Smooth muscle cell (in vitro differentiated cells): Measurements from ENCODE around the gene SPEM1. TPM values are rescaled to one million over a fixed set of nuclear protein-coding genes. Genes with fewer than 3 reads are reported as not detected.

Experiments
- polyA plus RNA-seq: library from polyadenylated mRNA; unstranded; fragments of >200 nt; fragmentation: Nextera tagmentation; extraction: Ambion mirVana; gene quantifications from 2 replicates; pipeline ENCODE4 v1.2.1, GENCODE V29; 2016
- total RNA-seq: library from RNA; depleted of rRNA; stranded (reverse); fragments of >200 nt; gene quantifications from 2 replicates; pipeline ENCODE4 v1.2.3, GENCODE V29; 2014

SPEM1 gene
- total and polyA plus RNA-seq, 2 experiments from 2014 or later, result not detected

Other genes starting within 250 kb of the SPEM1 start
Only the 30 nearest of the 39 such genes appear.
- gene GABARAP, start 177.9 kb upstream of the SPEM1 start, total RNA-seq, result 305 and 363 TPM in 2 replicates
- 725 and 735 TPM in 2 replicates for gene GABARAP, start 177.9 kb upstream of the SPEM1 start, polyA plus RNA-seq
- gene CTDNEP1, start 168.6 kb upstream of the SPEM1 start, total RNA-seq, result 46.3 and 57.5 TPM in 2 replicates
- 88.4 and 96.2 TPM in 2 replicates for gene CTDNEP1, start 168.6 kb upstream of the SPEM1 start, polyA plus RNA-seq
- gene ELP5, start 168.1 kb upstream of the SPEM1 start, total RNA-seq, result 17.3 and 18.7 TPM in 2 replicates
- 41.3 and 42.4 TPM in 2 replicates for gene ELP5, start 168.1 kb upstream of the SPEM1 start, polyA plus RNA-seq
- 26.7 and 33.7 TPM in 2 replicates for gene CLDN7, start 157.8 kb upstream of the SPEM1 start, total RNA-seq
- 25.2 and 102 TPM in 2 replicates for gene CLDN7, start 157.8 kb upstream of the SPEM1 start, polyA plus RNA-seq
- gene SLC2A4, start 138.6 kb upstream of the SPEM1 start, total RNA-seq, result 0.18 TPM in 1 of 2 replicates, not detected in the other
- gene SLC2A4, start 138.6 kb upstream of the SPEM1 start, polyA plus RNA-seq, result 0.11 TPM in 1 of 2 replicates, not detected in the other
- gene YBX2, start 125.7 kb upstream of the SPEM1 start, total RNA-seq, result 0.09 and 1.3 TPM in 2 replicates
- 0.58 and 1.1 TPM in 2 replicates for gene YBX2, start 125.7 kb upstream of the SPEM1 start, polyA plus RNA-seq
- 260 and 323 TPM in 2 replicates for gene EIF5A, start 112.7 kb upstream of the SPEM1 start, total RNA-seq
- 797 and 860 TPM in 2 replicates for gene EIF5A, start 112.7 kb upstream of the SPEM1 start, polyA plus RNA-seq
- gene GPS2, start 105.0 kb upstream of the SPEM1 start, total RNA-seq, result 35.2 and 40.3 TPM in 2 replicates
- gene GPS2, start 105.0 kb upstream of the SPEM1 start, polyA plus RNA-seq, result 77.0 and 95.5 TPM in 2 replicates
- gene NEURL4, start 91.0 kb upstream of the SPEM1 start, total RNA-seq, result 8.6 and 23.8 TPM in 2 replicates
- 5.1 and 9.2 TPM in 2 replicates for gene NEURL4, start 91.0 kb upstream of the SPEM1 start, polyA plus RNA-seq
- gene ACAP1, start 83.8 kb upstream of the SPEM1 start, total RNA-seq, result 15.2 TPM in 1 of 2 replicates, not detected in the other
- 31.6 and 48.1 TPM in 2 replicates for gene ACAP1, start 83.8 kb upstream of the SPEM1 start, polyA plus RNA-seq
- 34.7 and 37.2 TPM in 2 replicates for gene KCTD11, start 68.2 kb upstream of the SPEM1 start, total RNA-seq
- gene KCTD11, start 68.2 kb upstream of the SPEM1 start, polyA plus RNA-seq, result 33.8 and 52.3 TPM in 2 replicates
- gene TMEM95, start 65.2 kb upstream of the SPEM1 start, total RNA-seq, result 0.49 TPM in 1 of 2 replicates, not detected in the other
- 0.34 TPM in 1 of 2 replicates, not detected in the other for gene TMEM95, start 65.2 kb upstream of the SPEM1 start, polyA plus RNA-seq
- 4.5 and 6.3 TPM in 2 replicates for gene TNK1, start 39.2 kb upstream of the SPEM1 start, total RNA-seq
- 3.6 and 13.5 TPM in 2 replicates for gene TNK1, start 39.2 kb upstream of the SPEM1 start, polyA plus RNA-seq
- gene PLSCR3, start 25.8 kb upstream of the SPEM1 start, total RNA-seq, result 29.3 and 34.7 TPM in 2 replicates
- gene PLSCR3, start 25.8 kb upstream of the SPEM1 start, polyA plus RNA-seq, result 110 and 122 TPM in 2 replicates
- 75.6 and 133 TPM in 2 replicates for gene TMEM256, start 16.2 kb upstream of the SPEM1 start, total RNA-seq
- 87.9 and 90.6 TPM in 2 replicates for gene TMEM256, start 16.2 kb upstream of the SPEM1 start, polyA plus RNA-seq
- gene NLGN2, start 12.5 kb upstream of the SPEM1 start, total RNA-seq, result 15.1 and 20.9 TPM in 2 replicates
- gene NLGN2, start 12.5 kb upstream of the SPEM1 start, polyA plus RNA-seq, result 10.8 and 11.9 TPM in 2 replicates
- gene SPEM2, start 5.3 kb downstream of the SPEM1 start, total RNA-seq, result 0.22 TPM in 1 of 2 replicates, not detected in the other
- gene SPEM2, start 5.3 kb downstream of the SPEM1 start, polyA plus RNA-seq, result 0.56 and 1.0 TPM in 2 replicates
- gene SPEM3, start 8.5 kb downstream of the SPEM1 start, total RNA-seq, result not detected in 2 replicates
- gene SPEM3, start 8.5 kb downstream of the SPEM1 start, polyA plus RNA-seq, result 0.14 TPM in 1 of 2 replicates, not detected in the other
- gene TMEM102, start 15.1 kb downstream of the SPEM1 start, total RNA-seq, result 7.3 and 10.0 TPM in 2 replicates
- gene TMEM102, start 15.1 kb downstream of the SPEM1 start, polyA plus RNA-seq, result 10.5 and 11.9 TPM in 2 replicates
- 21.3 and 28.5 TPM in 2 replicates for gene FGF11, start 19.2 kb downstream of the SPEM1 start, total RNA-seq
- 13.9 and 30.9 TPM in 2 replicates for gene FGF11, start 19.2 kb downstream of the SPEM1 start, polyA plus RNA-seq
- gene CHRNB1, start 24.7 kb downstream of the SPEM1 start, total RNA-seq, result 8.9 and 12.2 TPM in 2 replicates
- 19.0 and 22.5 TPM in 2 replicates for gene CHRNB1, start 24.7 kb downstream of the SPEM1 start, polyA plus RNA-seq
- 24.2 and 25.6 TPM in 2 replicates for gene ZBTB4, start 59.3 kb downstream of the SPEM1 start, total RNA-seq
- 22.8 and 26.9 TPM in 2 replicates for gene ZBTB4, start 59.3 kb downstream of the SPEM1 start, polyA plus RNA-seq
- gene SLC35G6, start 61.1 kb downstream of the SPEM1 start, total RNA-seq, result not detected in 2 replicates
- 0.51 TPM in 1 of 2 replicates, not detected in the other for gene SLC35G6, start 61.1 kb downstream of the SPEM1 start, polyA plus RNA-seq
- gene POLR2A, start 64.0 kb downstream of the SPEM1 start, total RNA-seq, result 72.0 and 76.0 TPM in 2 replicates
- gene POLR2A, start 64.0 kb downstream of the SPEM1 start, polyA plus RNA-seq, result 80.2 and 123 TPM in 2 replicates
- gene TNFSF12, start 128.7 kb downstream of the SPEM1 start, total RNA-seq, result 5.9 and 6.2 TPM in 2 replicates
- 13.6 and 16.1 TPM in 2 replicates for gene TNFSF12, start 128.7 kb downstream of the SPEM1 start, polyA plus RNA-seq
- gene TNFSF13, start 138.4 kb downstream of the SPEM1 start, total RNA-seq, result 0.18 and 4.1 TPM in 2 replicates
- 0.38 and 1.6 TPM in 2 replicates for gene TNFSF13, start 138.4 kb downstream of the SPEM1 start, polyA plus RNA-seq
- 72.1 and 90.3 TPM in 2 replicates for gene SENP3, start 141.6 kb downstream of the SPEM1 start, total RNA-seq
- 33.7 and 35.7 TPM in 2 replicates for gene SENP3, start 141.6 kb downstream of the SPEM1 start, polyA plus RNA-seq
- gene CD68, start 159.3 kb downstream of the SPEM1 start, total RNA-seq, result 20.7 and 22.7 TPM in 2 replicates
- gene CD68, start 159.3 kb downstream of the SPEM1 start, polyA plus RNA-seq, result 27.5 and 30.2 TPM in 2 replicates
- gene MPDU1, start 163.5 kb downstream of the SPEM1 start, total RNA-seq, result 155 and 228 TPM in 2 replicates
- 70.7 and 75.1 TPM in 2 replicates for gene MPDU1, start 163.5 kb downstream of the SPEM1 start, polyA plus RNA-seq
- gene SOX15, start 169.8 kb downstream of the SPEM1 start, total RNA-seq, result 13.4 and 16.1 TPM in 2 replicates
- gene SOX15, start 169.8 kb downstream of the SPEM1 start, polyA plus RNA-seq, result 7.3 and 39.0 TPM in 2 replicates